ENCODE results near the gene SOX13.
"Not testable (repeated sequence)": the region's sequence is repeated elsewhere in the genome, so short reads cannot be mapped to it uniquely, and the experiment has no call there.

Gene SOX13

DNA sequence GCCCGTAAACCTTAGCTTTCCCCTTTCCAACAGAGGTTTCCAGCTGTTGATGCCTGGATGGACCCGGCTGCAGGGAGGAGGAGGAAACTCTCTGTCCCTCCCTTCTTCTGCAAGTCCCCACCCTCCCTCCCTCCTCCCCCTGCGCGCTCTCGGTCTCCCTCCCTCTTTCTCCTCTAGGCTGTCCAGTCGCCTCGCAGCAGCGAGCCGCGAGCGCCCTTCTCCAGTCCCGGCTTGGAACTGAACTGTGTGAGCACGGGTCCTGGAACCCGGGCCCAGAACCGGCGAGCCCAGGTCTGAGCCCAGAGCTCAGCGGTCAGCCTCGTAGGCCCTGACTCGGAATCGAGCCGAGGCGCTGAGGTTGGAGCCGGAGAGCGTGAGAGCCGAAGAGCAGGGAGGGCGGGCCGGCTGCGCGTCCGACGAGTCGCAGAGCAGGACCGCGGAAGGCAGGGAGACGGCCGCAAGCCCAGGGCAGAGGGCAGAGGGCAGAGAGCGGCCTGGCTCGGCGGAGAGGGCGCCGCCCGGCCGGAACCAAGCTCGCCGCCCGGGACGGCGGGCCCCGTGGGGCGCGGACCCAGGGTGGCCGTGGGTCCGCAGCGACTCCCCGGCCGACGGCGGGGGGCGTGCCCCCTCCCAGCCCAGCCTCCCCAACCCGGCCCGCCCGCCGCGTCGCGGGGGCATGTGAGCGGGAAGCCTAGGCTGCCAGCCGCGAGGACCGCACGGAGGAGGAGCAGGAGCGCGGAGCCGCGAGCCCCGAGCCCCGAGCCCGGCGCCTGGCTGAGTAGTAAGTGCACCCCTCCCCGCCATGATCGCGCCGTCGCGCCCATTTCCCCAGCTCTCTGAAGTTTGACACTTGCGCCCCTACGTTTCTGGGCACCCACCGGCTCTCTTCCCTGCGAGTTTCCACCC is at the start of gene SOX13:
SOX13 (plus strand) TSS at position 185 of the 906 bp plus-strand sequence. CDS start 39,801 bp downstream, outside the sequence.
- DNase-seq (ENCODE audit: low spot score): peak; percentile 80

DNA sequence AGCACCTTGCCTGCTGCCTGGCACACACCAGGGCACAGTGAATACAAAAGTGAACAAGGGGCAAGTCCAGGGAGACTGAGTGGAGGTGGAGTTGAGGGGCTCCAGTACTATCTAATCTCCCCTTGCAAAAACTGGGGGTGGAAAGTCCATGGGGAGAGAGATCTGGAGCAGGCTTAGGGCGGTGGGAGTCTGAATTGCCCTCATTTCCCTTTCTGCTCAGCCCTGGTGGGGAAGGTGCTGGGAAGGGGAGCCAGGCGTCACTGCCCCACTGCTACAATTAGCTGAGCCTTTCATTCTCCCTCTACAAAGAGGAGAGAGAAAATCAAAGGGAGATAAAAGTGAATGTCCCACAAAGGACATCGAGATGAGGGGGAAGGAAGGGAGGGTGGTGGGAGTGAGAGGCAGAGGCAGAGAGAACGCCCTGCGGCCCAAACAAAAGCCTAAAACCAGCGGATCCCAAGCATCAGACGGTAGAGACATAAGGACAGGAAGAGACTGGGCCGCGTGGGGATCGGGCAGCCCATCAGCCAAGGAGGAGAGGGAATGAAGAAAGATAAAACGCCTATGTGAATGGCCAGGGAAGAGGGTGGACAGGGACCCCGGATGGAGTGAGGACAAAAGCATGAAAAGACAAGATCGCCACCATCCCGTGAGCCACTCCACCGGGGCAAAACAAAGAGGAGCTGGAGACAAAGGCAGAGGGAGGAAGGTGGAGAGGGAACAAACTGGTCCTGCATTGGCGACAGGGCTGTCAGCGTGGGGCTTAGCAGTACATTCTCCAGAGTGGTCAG is 46.8 kb upstream of the SOX13 start:
- no peak for DNase-seq (ENCODE audit: low spot score)

DNA sequence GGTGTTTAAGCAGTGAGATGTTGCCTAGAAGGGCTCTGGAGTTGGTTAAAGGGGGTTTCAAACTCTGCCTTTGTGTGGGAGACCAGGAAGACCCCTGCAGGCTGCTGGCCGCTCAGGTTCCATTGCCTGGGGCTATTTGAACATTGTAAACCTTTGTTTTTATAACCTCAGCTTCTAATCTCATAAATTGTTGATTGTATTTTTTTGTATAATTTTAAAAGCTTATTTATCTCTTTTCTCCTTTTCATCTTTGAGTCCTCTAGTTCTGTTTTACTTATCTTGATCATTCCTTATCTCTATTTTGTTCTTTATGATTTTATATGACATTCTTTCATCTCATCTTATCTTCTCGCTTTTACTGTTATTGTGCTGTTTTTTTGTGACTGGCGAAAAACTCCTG is 45.5 kb upstream of the SOX13 start:
- DNase-seq (ENCODE audit: low spot score): no peak

DNA sequence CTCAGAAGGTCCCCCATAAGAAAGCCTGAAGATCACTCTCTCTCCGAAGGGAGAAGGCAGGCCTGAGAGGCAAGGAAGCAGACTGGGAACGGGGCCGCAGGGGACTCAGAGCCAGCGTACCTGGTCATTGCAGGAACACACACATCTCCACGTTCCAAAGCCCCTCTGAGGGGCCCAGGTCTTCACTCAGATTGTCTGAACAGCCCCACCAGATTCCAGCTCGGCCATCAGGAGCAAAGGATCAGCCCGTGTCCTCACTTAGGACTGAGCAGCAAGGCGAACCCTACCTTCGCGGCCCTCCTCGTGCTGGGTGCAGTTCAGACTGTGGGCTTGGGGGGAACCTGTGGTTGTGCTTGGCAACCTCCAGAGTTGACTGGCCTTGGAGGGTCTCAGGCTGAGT is 43.9 kb upstream of the SOX13 start:
- DNase-seq (ENCODE audit: low spot score): no peak

DNA sequence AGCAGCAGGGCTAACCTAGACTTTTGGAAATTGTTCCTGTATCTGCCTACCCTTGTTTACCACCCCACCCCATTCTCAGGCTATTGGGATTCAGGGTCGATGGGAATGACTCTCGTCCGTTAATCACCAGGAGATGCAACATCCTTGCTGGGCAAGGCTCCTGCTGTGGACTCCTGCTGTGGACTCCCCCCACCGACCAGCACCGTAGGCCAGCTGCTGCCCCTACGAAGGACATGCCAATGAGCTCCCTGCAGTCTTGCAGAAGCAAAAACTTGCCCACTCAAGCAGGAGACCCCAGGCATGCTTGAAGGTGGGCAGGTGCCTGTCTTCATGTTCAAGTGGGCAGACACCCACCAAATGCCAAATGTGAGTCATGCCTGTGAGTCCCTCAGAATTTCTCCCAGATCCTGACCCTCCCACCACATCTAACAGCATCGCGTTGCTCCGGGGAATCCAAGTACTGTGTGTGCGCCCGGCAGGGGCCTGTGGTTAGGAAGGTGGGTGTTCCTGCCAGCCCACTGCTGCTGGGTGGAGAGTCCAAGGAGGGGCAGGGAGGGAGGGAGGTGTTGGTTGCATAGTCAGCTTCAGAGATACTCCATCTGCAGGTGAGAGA is 41.7 kb upstream of the SOX13 start:
- DNase-seq (ENCODE audit: low spot score): no peak

DNA sequence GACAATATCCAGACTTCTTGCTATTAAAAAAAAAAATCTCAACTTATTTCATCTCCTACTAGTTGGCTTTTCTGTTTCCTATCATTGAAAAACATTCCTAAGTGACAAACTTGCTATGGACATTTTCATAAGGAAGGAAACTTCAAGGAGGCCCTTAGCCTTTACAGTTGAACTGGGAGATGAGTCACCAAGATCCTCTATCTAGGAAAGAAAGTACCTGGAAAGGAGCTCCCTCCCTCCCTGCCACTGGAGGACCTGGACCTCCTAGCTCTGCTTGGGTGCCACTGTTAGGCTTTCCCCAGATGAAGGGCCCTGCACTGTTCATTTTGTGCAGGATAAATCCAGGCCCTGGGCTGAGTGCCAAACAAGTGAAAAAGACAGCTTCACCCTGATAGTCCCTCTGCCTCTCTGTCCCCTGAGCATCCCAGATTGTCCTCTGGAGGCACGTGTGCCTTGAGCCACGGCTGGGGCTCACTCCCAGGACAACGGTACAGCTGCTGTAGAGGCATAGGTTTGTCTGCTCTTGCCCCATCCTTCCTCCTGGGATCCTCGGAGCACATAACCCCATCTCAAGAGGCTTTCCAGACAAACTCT is 40.2 kb upstream of the SOX13 start:
- DNase-seq (ENCODE audit: low spot score): no peak

DNA sequence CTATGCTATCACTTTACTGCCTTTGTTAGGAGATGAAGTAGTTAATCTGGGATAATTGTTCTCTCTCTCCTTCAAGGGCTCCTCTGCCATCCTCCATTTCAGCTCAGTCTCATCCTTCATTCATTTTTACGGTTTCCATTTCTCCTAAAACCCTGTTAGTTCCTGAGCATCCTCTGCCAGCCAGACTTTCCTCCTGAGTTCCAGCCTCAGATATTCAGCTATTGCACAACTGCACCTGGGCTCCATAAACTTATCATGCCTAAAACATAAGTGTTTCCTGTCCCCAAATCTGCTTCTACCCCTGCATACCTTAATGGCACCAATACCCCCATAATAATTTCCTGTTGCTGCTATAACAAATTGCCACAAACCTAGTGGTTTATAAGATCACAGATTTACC is 39.6 kb upstream of the SOX13 start:
- DNase-seq (ENCODE audit: low spot score): no peak

DNA sequence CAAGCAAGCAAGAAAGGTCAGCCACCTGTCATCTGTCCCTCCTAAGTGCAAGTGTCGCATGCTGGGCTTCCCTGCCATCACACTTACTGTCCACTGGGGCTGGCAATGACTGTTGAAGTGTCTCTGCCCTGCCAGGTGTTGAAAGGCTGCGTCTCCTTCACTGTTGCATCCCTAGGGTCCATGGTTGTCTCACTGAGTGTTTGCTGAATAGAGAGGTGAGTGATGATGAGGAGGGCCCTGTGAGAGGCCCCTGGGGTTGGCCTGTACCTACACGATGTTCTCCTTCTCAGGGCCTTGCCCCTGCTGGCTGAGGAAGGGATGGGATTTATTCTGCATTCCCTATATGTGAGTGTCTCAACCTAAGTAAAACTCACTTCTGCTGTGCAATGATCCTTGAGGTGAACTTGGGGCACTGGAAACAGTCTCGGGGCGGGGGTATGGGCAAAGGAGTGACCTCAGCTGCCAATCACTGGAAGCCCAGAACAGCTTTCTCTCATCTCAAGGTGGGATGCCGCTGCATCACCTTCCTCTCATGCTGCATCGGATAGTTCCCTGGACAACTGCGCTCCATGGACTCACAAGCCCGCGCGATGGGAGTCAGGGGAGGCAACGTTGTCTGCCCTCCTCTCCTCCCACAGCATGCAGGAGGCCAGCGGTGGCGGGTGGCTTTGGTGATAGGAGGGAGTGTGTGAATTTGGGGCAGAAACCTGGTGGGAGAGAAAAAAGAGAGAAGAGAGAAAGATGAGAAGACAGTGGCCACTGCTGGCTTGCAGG is 35.8 kb upstream of the SOX13 start:
- no peak for DNase-seq (ENCODE audit: low spot score)

DNA sequence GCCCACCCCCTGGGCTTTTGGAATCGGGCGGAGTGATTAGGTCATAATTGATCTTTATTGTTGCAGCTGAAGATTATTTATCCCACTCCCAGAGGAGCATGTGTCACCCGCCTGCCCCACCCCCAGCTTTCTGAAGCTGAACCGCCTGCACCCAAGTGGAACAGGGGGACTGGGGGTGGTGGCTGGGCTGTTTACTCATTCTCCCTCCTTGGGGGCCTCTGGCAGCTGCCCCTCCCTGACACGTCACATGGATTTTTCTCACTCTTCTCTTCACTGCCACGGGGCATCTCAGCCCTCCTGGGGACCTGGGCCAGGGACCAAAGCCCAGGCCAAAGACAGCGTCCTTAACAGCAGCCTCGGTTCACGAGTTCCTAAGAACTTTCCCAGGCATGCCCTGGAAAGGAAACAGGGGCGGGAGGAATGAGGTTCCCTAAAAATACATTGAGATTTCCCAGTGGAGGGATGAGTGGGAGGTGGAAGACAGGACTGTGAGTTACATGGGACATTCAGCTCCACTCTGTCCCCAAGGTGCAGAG is 31.6 kb upstream of the SOX13 start:
- DNase-seq (ENCODE audit: low spot score): no peak

DNA sequence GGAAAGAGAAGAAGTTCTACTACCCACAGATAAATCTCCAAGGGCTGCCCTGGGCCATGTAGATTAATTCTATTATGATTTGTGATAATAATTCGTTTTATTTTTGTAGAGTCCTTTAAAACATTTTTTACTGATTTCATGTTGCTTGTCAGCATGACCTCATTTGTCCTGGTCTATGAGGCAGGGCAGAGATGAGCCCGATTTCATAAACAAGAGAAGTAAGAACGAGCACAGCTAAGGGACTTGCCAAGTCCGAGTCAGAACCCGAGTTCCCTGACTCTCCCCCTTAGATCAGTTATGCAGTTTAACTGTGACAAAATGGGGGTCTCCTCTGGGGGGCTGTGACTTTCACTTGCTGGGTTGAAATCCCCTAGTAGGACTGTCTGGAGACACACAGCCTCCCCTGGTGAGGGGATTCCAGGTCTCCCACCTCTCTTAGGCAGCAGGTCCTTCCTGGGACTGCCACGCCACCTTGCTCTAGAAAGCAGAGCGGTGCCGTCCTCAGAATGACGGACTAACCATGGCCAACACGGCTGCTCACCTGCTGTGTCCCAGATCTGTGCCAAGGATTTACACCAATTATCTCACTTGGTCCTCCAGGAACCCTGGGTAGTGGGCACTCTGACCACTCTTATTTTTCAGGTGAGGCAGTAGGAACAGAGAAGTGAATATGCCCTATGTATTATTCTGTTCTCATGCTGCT is 31.0 kb upstream of the SOX13 start:
- DNase-seq (ENCODE audit: low spot score): peak; percentile 56

DNA sequence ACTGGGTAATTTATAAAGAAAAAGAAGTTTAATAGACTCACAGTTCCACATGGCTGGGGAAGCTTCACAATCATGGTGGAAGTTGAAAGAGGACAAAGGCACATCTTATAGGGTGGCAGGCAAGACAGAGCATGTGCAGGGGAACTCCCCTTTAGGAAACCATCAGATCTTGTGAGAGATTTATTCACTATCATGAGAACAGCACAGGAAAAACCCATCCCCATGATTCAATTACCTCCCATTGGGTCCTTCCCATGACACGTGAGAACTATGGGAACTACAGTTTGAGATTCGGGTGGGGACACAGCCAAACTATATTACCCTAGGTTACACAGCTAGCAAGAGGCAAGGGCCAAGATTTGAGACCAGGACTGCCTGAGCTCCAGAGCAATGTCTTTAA is 30.4 kb upstream of the SOX13 start:
- DNase-seq (ENCODE audit: low spot score): no peak

DNA sequence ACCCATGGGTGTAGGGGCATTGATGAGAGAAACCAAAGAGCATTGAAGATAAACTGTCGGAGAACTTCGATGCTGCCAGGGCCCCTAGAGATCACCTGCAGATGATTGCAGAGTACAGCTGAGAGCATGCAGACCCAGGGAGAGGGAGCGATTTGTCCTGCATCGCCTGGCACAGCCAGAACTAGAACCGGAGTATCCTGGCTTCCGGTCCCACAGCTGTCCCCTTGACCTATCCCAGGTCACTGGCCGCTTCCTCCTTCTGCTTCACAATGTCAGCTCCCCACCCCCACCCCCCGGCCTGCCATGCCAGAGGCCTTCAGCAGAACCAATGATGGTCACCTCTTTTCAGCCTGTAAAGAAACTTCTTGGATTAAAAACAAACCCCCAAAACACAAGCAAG is 29.2 kb upstream of the SOX13 start:
- no peak for DNase-seq (ENCODE audit: low spot score)

DNA sequence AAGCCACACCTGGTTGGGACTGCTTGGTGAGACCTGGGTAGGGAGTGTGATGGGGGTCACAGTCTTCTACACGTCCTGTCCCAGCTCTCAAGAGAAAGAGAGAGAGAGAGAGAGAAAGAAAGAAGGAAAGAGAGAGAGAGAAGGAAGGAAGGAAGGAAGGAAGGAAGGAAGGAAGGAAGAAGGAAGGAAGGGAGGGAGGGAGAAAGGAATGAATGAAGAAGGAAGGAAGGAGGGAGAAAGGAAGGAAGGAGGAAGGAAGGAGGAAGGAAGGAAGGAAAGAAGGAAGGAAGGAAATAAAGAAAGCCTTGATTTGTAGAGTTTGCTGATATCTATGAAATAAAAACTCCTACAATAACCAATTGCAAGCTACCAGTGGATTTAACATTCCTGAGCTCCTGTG is 28.5 kb upstream of the SOX13 start:
- DNase-seq (ENCODE audit: low spot score): no peak

DNA sequence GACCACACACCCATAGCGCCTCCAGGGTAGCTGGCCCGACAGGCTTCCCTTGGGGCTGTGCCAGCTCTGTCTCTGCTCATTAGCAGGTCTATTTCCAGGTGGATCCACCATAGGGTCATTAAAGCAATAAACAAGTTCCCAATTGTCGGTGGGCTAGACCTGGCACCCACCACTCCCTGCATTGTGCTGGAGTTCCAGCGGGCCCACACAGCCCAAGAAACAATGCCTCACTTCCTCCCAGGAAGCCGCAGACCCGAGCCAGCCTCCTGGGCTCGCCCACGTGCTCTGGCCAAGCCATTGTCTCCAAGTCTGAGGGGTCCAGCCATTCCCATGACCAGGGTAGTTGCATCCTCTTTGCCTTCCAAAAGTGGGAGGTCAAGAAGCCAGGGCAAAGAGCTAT is 27.5 kb upstream of the SOX13 start:
- no peak for DNase-seq (ENCODE audit: low spot score)

DNA sequence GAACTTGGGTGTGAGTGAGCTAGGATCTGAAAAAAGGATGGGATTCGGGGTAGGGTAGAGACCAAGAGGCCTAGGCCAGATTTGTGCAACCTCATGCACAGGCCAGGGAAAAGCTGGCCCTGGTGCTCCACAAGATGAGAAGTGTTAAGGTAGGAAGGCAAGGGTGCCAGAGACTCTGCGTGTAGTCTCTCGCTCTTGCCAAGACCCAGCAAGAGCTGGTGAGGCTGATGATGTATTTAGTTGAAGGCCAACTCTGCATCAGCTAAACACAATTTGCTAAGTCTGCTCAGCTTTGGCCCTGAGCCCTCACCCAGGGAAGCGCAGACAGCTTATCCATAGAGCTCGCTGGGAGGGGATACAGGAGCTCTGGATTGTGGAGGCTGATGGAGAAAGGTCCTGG is 26.6 kb upstream of the SOX13 start:
- peak; percentile 97 for DNase-seq (ENCODE audit: low spot score)

DNA sequence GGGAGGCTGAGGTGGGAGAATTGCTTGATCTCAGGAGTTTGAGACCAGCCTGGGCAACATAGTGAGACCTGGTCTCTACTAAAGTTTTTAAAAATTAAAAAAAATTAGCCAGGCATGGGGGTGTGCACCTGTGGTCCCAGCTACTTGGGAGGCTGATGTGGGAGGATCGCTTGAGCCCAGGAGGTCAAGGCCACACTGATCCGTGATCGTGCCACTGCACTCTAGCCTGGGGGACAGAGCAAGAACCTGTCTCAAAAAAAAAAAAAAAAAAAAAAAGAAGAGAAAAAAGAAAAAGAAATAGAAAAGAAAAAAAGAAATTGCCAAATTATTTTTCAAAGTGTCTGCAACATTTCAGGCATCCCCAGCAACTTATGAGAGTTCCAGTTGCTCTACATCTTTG is 24.1 kb upstream of the SOX13 start:
- DNase-seq (ENCODE audit: low spot score): not testable (repeated sequence)

DNA sequence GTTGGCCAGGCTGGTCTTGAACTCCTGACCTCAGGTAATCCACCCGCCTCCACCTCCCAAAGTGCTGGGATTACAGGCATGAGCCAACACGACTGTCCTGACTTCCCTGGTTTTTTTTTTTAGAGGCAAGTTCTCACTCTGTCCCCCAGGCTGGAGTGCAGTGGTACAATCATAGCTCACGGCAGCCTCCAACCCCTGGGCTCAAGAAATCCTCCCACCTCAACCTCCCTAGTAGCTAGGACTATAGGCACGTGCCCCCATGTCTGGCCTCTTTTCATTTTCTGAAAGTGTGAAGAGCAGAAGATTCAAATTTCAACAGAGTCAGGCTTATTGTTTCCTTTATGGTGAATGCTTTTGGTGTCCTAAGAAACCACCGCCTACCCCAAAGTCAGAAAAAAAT is 21.7 kb upstream of the SOX13 start:
- DNase-seq (ENCODE audit: low spot score): no peak

DNA sequence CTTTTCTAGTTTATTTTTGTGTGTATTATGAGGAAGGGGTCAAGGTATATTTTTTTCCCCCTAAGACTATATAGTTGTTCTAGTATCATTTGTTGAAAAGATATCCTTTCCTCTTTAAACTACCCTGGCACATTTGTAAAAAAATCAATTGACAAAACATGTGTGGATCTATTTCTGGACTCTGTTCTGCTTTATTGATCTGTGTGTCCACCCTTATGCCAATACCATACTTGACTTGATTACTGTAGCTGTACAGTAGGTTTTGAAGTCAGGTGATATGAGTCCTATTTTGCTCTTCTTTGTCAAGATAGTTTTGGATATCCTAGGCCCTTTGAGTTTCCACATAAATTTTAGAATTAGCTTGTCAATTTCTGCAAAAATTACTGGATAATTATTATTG is 21.2 kb upstream of the SOX13 start:
- DNase-seq (ENCODE audit: low spot score): no peak

DNA sequence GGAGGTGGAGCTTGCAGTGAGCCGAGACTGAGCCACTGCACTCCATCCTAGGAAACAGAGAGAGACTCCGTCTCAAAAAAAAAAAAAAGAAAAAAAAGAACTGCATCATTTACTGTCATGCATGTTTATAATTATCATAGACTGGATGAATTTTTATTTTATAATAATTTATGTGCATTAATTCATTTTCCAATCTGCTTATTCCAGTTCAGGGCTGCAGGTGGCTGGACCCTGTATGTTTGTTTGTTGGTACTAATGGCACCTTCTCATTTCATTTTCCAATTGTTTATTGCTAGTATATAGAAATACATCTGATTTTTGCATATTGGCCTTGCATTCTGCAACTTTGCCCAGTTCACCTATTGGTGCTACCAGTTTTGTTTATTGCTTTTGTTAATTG is 19.0 kb upstream of the SOX13 start:
- no peak for DNase-seq (ENCODE audit: low spot score)

DNA sequence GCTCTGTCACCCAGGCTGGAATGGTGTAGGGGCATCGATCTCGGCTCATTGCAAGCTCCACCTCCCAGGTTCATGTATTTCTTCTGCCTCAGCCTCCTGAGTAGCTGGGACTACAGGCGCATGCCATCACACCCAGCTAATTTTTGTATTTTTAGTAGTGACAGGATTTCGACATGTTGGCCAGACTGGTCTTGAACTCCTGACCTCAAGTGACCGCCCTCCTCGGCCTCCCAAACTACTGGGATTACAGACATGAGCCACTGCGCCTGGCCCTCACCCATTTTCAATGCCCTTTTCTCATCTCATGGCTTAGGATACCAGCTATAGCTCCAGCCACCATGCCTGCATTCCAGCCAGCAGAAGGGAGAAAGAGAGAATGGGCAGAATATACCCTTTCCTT is 12.9 kb upstream of the SOX13 start:
- no peak for DNase-seq (ENCODE audit: low spot score)

DNA sequence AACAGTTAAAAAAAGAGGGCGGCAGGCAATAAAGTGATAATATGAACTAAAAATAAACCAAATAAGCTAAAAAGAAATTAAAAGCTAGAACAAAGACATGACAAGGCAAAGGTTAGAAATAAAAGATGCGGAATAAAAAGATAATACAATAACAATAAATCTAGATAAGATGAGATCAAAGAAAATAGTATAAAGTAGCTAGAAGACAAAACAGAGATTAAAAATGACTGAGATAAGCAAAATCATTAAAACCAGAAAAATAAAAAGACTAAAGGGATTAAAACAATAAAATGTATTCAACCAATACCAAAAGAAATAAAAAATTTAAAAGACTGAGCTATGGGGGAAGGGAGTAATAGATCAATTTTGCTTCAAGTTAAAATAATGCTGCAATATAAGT is 10.8 kb upstream of the SOX13 start:
- no peak for DNase-seq (ENCODE audit: low spot score)
